Fibroblast of lung (primary cell): Measurements from ENCODE around the gene MAGI2. TPM values are rescaled to one million over a fixed set of nuclear protein-coding genes. Genes with fewer than 3 reads are reported as not detected.

ENCODE experiments used
- DNase-seq, 2 donors: peaks; one replicate each; pipeline versions ENCODE4 v3.0.0 to v3.0.0-alpha.2; 2010; ENCODE audit warnings: low read depth in 2 of 2
- H2AFZ ChIP-seq: 2 replicates; pipeline ENCODE4 v1.5.1; 2012; ENCODE audit warnings: low read length, control low read depth, inconsistent platforms
- H3K27ac ChIP-seq: 2 replicates; pipeline ENCODE4 v1.5.1; 2011; ENCODE audit warnings: low read length, control low read depth; ENCODE audit not compliant: insufficient read depth
- H3K27me3 ChIP-seq: 2 replicates; pipeline ENCODE4 v1.5.1; 2011; ENCODE audit warnings: mild to moderate bottlenecking, low read length; ENCODE audit not compliant: control insufficient read depth, insufficient read depth
- H3K36me3 ChIP-seq: 2 replicates; pipeline ENCODE4 v1.5.1; 2011; ENCODE audit warnings: low read length; ENCODE audit not compliant: control insufficient read depth, insufficient read depth
- H3K4me1 ChIP-seq: 2 replicates; pipeline ENCODE4 v1.5.1; 2011; ENCODE audit warnings: low read length; ENCODE audit not compliant: control insufficient read depth, insufficient read depth; ENCODE audit errors: extremely low read depth
- H3K4me2 ChIP-seq: 2 replicates; pipeline ENCODE4 v1.5.1; 2011; ENCODE audit warnings: low read length, control low read depth; ENCODE audit not compliant: insufficient read depth; ENCODE audit errors: extremely low read depth
- H3K4me3 ChIP-seq, 4 experiments: fragments of 200-600 bp in 1 of 4; sonication (generic) in 1 of 4; replicated peaks in 1 of 4; 2 replicates each; pipeline ENCODE4 v1.5.1; 2011 to 2016; ENCODE audit warnings: low read length in 4 of 4, low read depth in 3 of 4, mild to moderate bottlenecking in 3 of 4, control low read depth in 2 of 4, inconsistent platforms in 1 of 4, mixed read lengths in 1 of 4; ENCODE audit not compliant: insufficient read depth in 1 of 4; ENCODE audit errors: control extremely low read depth in 1 of 4
- H3K79me2 ChIP-seq: 2 replicates; pipeline ENCODE4 v1.5.1; 2012; ENCODE audit warnings: mild to moderate bottlenecking, low read length, inconsistent platforms; ENCODE audit not compliant: control insufficient read depth, insufficient read depth
- H3K9ac ChIP-seq: 2 replicates; pipeline ENCODE4 v1.5.1; 2011; ENCODE audit warnings: mild to moderate bottlenecking, low read length, control low read depth; ENCODE audit not compliant: insufficient read depth
- H3K9me3 ChIP-seq: 2 replicates; pipeline ENCODE4 v1.5.1; 2012; ENCODE audit warnings: low read depth, low read length; ENCODE audit not compliant: control insufficient read depth, insufficient read depth
- H4K20me1 ChIP-seq: 2 replicates; pipeline ENCODE4 v1.5.1; 2011; ENCODE audit warnings: low read length; ENCODE audit not compliant: control insufficient read depth, insufficient read depth; ENCODE audit errors: extremely low read depth
- EZH2 ChIP-seq: IDR thresholded peaks from 2 replicates; pipeline ENCODE4 v1.5.1; 2012; ENCODE audit warnings: low read length, control low read depth, mild to moderate bottlenecking; ENCODE audit errors: missing control alignments
- polyA plus RNA-seq, 2 donors: library from polyadenylated mRNA; depleted of rRNA in 1 of 2; stranded (reverse) in 1 of 2; unstranded in 1 of 2; fragments of >200 nt; gene quantifications; 2 replicates each; pipeline ENCODE4 v1.2.1, GENCODE V29; 2011 to 2012; ENCODE audit warnings: missing spikeins in 1 of 2
- total RNA-seq: library from RNA; depleted of rRNA; stranded (reverse); fragments of >200 nt; gene quantifications from 2 replicates; pipeline ENCODE4 v1.2.1, GENCODE V29; 2014
- TF ChIP-seq, protein P1 (sequence below), 2 donors: IDR thresholded peaks in 1 of 2; conservative IDR thresholded peaks in 1 of 2; 1 replicate in 1 of 2; 2 replicates in 1 of 2; pipeline ENCODE4 v1.5.1; 2011 to 2012; ENCODE audit warnings: low read length in 2 of 2, control low read depth in 1 of 2, inconsistent platforms in 1 of 2, low read depth in 1 of 2, mild to moderate bottlenecking in 1 of 2

The MAGI2 gene
- total and polyA plus RNA-seq, 2 donors (not counting 1 experiment from before 2014, with no cell fraction given) = 1.8 to 17.0 TPM

DNA sequence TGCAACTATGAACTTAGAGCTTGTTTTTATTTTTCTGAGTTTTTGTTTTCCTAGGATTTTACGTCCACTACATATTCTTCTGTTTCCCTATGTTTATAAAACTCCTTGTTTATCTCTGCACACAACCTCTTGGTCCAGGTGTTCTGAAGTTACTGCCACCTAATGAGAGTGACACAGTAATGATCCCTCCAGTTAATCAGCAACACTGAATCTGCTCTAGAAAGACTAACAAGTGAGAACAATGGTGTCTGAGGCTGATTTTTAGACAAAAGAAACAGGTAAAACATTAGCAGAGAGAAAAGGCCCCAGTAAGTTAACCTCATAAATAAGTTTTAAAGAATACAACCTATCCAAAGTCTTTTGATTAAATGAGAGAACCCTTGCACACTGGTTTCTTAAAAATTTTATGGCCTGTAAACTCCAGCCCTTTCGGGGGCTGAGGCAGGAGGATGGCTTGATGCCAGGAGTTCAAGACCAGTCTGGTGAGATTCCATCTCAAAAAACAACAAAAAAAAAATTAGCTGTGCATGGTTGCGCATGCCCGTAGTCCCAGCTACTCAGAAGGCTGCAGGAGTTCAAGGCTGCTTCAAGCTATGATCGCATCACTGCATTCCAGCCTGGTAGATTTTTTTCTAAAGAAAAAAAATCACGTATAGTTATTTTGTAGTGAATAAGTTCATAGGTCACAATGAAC is 397.6 kb downstream of the MAGI2 start:
- Histone ChIP-seq H4K20me1 (no peaks in the 10 kb centered on the region), H3K27ac (no peak overlapping the region), H3K4me2 (no peak overlapping the region), H2AFZ (no peak overlapping the region), H3K4me3 (no peak overlapping the region), H3K9ac (no peak overlapping the region), H3K9me3 (no peaks in the 10 kb centered on the region), H3K4me1 (no peaks in the 10 kb centered on the region), H3K36me3 (no peaks in the 10 kb centered on the region), H3K27me3 (no peaks in the 10 kb centered on the region), H3K79me2 (no peaks in the 10 kb centered on the region)
- no peak for TF ChIP-seq EZH2
- TF ChIP-seq, protein P1, sequence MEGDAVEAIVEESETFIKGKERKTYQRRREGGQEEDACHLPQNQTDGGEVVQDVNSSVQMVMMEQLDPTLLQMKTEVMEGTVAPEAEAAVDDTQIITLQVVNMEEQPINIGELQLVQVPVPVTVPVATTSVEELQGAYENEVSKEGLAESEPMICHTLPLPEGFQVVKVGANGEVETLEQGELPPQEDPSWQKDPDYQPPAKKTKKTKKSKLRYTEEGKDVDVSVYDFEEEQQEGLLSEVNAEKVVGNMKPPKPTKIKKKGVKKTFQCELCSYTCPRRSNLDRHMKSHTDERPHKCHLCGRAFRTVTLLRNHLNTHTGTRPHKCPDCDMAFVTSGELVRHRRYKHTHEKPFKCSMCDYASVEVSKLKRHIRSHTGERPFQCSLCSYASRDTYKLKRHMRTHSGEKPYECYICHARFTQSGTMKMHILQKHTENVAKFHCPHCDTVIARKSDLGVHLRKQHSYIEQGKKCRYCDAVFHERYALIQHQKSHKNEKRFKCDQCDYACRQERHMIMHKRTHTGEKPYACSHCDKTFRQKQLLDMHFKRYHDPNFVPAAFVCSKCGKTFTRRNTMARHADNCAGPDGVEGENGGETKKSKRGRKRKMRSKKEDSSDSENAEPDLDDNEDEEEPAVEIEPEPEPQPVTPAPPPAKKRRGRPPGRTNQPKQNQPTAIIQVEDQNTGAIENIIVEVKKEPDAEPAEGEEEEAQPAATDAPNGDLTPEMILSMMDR (conservative IDR thresholded peaks at IDR 0.05 in 1 of 2, IDR thresholded peaks at IDR 0.05 in 1 of 2; ENCODE audit: low read depth in 1 of 2, low read length in 2 of 2) = no peak
- no peak for DNase-seq

DNA sequence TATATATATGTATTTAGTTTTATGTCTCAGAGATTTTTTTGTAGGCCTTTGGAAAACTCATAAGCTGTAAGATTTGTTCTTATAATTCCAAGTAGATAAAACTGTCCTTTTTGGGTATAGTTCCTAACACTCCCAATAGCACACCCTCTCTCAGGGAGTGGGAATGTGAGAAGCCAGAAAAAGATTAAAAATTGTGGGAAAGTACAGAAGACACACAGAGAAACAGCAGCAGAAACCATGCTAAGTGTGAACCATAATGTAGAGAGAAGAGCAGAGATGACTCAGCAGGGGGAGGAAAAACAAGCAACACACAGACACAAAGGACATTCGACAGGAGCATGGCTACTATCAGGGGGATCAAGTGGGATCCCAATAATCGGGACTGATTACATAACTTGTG is 401.6 kb downstream of the MAGI2 start:
- TF ChIP-seq, protein P1 (conservative IDR thresholded peaks at IDR 0.05 in 1 of 2, IDR thresholded peaks at IDR 0.05 in 1 of 2; ENCODE audit: low read depth in 1 of 2, low read length in 2 of 2) = no peak
- no peak for TF ChIP-seq EZH2
- no peaks in the 10 kb centered on the region for H3K79me2 ChIP-seq
- no peak for DNase-seq
- H3K27ac ChIP-seq = no peak overlapping the region
- H3K4me3 ChIP-seq = no peak overlapping the region
- no peaks in the 10 kb centered on the region for H4K20me1 ChIP-seq
- H3K9ac ChIP-seq = no peak overlapping the region
- H3K27me3 ChIP-seq = no peaks in the 10 kb centered on the region
- H3K9me3 ChIP-seq = no peaks in the 10 kb centered on the region
- H2AFZ ChIP-seq = no peak overlapping the region
- H3K4me2 ChIP-seq = no peak overlapping the region
- no peaks in the 10 kb centered on the region for H3K36me3 ChIP-seq
- no peaks in the 10 kb centered on the region for H3K4me1 ChIP-seq

DNA sequence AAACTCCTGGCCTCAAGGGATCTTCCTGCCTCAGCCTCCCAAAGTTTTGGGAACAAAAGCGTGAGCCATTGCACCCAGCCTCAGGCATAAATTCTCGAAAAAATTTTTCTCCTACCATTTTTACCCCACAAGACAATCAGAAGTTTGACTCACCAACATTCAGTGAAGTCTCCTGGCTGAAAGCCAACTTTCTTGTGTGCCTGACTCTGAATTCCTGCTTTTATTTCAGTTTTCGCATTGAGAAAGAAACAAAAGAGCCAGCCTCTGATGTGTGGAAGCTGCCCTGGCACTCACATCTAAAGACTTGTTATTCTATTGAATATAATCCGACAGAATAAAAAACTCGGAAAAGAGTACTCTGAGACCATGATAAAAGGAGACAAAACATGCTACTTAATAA is 402.9 kb downstream of the MAGI2 start:
- H3K79me2 ChIP-seq = no peaks in the 10 kb centered on the region
- H3K27me3 ChIP-seq = no peaks in the 10 kb centered on the region
- no peak overlapping the region for H2AFZ ChIP-seq
- H3K4me2 ChIP-seq = no peak overlapping the region
- H3K9ac ChIP-seq = no peak overlapping the region
- TF ChIP-seq, protein P1 (conservative IDR thresholded peaks at IDR 0.05 in 1 of 2, IDR thresholded peaks at IDR 0.05 in 1 of 2; ENCODE audit: low read depth in 1 of 2, low read length in 2 of 2) = no peak
- no peak for TF ChIP-seq EZH2
- no peaks in the 10 kb centered on the region for H3K9me3 ChIP-seq
- no peaks in the 10 kb centered on the region for H3K36me3 ChIP-seq
- no peak overlapping the region for H3K27ac ChIP-seq
- no peaks in the 10 kb centered on the region for H4K20me1 ChIP-seq
- H3K4me3 ChIP-seq = no peak overlapping the region
- H3K4me1 ChIP-seq = no peaks in the 10 kb centered on the region
- peak; percentile 62 to 75 for DNase-seq
